Nephron progenitor cell (in vitro differentiated cells): ENCODE measurements around the gene NDUFC1.
A peak's percentile ranks its signal among the peaks of the same experiment; 100 is the strongest.
"Not testable (repeated sequence)": the region's sequence is repeated elsewhere in the genome, so short reads cannot be mapped to it uniquely, and the experiment has no call there.

Experiments
- DNase-seq: peaks from one replicate; pipeline ENCODE4 v3.0.0; 2021
- H3K27ac Mint-ChIP-seq: 2 replicates; pipeline ENCODE4 v1.8.0; 2021; ENCODE audit warnings: mild to moderate bottlenecking, moderate library complexity, mixed read lengths
- H3K27me3 Mint-ChIP-seq: 2 replicates; pipeline ENCODE4 v1.8.0; 2021; ENCODE audit warnings: mild to moderate bottlenecking, low read depth, mixed read lengths; ENCODE audit not compliant: poor library complexity
- H3K36me3 Mint-ChIP-seq: 2 replicates; pipeline ENCODE4 v1.8.0; 2021; ENCODE audit warnings: low read depth, mixed read lengths
- H3K4me1 Mint-ChIP-seq: 2 replicates; pipeline ENCODE4 v1.8.0; 2021; ENCODE audit warnings: mixed read lengths
- H3K4me3 Mint-ChIP-seq: 2 replicates; pipeline ENCODE4 v1.8.0; 2021; ENCODE audit warnings: mild to moderate bottlenecking, moderate library complexity, mixed read lengths
- H3K9me3 Mint-ChIP-seq: 2 replicates; pipeline ENCODE4 v1.8.0; 2021; ENCODE audit warnings: mild to moderate bottlenecking, moderate library complexity, mixed read lengths
- TF ChIP-seq, protein P1 (sequence below): fragments of 200-600 bp; sonication (generic); IDR thresholded peaks from 2 replicates; pipeline ENCODE4 v1.5.0; 2021; ENCODE audit warnings: antibody characterized with exemption

NDUFC1 gene

DNA sequence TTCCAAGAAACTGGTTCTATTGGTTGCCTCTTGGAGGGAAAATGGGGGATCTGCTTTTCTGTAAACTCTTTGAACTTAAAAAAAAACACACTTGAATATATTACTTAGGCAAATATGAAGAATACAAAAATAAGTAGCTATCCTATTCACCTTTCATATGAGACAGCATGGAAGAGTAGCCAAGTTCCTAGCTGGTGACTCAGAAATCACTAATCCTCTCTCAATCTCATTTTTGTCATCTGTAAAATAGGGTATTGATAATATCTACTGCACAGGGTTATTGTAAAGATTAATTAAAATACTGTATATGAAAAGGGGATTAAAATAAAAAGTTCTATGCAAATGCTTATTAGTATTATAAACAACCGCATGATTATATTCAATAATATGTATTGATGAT lies 35.0 kb downstream of the NDUFC1 start:
- H3K4me3 Mint-ChIP-seq, result no peak overlapping the region
- no peaks in the 10 kb centered on the region for H3K36me3 Mint-ChIP-seq
- peaks cover 6% of the 10 kb centered on the region for H3K27me3 Mint-ChIP-seq
- TF ChIP-seq, protein P1, sequence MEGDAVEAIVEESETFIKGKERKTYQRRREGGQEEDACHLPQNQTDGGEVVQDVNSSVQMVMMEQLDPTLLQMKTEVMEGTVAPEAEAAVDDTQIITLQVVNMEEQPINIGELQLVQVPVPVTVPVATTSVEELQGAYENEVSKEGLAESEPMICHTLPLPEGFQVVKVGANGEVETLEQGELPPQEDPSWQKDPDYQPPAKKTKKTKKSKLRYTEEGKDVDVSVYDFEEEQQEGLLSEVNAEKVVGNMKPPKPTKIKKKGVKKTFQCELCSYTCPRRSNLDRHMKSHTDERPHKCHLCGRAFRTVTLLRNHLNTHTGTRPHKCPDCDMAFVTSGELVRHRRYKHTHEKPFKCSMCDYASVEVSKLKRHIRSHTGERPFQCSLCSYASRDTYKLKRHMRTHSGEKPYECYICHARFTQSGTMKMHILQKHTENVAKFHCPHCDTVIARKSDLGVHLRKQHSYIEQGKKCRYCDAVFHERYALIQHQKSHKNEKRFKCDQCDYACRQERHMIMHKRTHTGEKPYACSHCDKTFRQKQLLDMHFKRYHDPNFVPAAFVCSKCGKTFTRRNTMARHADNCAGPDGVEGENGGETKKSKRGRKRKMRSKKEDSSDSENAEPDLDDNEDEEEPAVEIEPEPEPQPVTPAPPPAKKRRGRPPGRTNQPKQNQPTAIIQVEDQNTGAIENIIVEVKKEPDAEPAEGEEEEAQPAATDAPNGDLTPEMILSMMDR, result no peak
- H3K27ac Mint-ChIP-seq, result no peak overlapping the region
- no peaks in the 10 kb centered on the region for H3K9me3 Mint-ChIP-seq
- DNase-seq, result no peak
- H3K4me1 Mint-ChIP-seq, result peaks cover 32% of the 10 kb centered on the region

DNA sequence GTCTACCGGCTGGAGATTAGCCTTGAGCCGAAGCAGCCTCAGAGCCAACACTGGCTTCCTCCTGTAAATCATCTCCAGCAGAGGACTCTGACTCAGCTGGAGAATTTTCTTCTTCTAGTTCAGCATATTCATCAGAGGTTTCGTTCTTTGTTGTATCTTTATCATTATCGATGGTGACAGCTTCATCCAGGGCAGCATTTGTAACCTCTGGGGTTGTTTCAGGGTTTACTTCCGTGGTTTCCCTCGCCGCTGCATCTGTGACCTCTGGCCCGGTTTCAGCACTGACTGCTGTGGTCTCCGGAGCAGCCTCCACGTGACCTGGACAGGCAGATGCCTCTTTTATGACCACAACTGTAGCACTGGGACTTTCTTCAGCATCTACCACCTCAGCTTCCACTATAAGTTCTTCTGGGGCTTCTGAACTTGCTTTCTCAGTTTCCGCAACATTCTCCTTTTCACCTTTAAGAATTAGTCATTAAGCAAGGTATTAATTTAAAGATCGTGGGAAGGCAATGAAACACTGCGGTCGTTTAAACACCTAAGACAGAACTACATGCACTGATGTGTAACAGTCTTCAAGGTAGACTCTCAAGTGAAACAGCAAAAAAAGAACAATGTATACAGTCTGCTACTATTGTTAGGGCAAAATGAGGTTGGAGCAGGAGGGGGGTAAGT lies 35.6 kb downstream of the NDUFC1 start:
- Mint-ChIP-seq H3K4me1 (peaks cover 32% of the 10 kb centered on the region), H3K9me3 (peaks cover 1% of the 10 kb centered on the region), H3K36me3 (no peaks in the 10 kb centered on the region), H3K27ac (peak overlapping the region; percentile 17), H3K27me3 (peaks cover 6% of the 10 kb centered on the region), H3K4me3 (peak overlapping the region; percentile 77)
- DNase-seq, result peak; percentile 69
- TF ChIP-seq, protein P1, result no peak

DNA sequence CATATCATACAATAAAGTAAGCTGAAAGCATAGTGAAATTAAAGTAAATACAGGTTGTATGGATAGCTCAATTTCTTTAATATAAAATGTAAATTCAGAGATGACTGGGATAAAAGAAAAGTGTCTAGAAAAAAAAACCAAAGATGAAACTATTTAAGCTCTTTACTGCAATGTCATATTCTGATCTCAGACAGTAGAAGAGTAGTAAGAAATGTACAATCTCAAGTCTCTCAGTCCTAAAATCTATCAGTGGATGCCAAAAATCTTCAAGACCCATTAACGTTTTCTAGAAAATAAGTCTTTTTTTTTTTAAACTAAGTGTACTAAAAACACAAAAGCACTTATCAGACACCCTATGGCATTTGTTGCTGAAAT lies 36.1 kb downstream of the NDUFC1 start:
- Mint-ChIP-seq H3K36me3 (no peaks in the 10 kb centered on the region), H3K4me3 (peak overlapping the region; percentile 77), H3K27me3 (peaks cover 3% of the 10 kb centered on the region), H3K27ac (no peak overlapping the region), H3K4me1 (peaks cover 32% of the 10 kb centered on the region), H3K9me3 (peaks cover 4% of the 10 kb centered on the region)
- no peak for DNase-seq
- TF ChIP-seq, protein P1, result no peak

DNA sequence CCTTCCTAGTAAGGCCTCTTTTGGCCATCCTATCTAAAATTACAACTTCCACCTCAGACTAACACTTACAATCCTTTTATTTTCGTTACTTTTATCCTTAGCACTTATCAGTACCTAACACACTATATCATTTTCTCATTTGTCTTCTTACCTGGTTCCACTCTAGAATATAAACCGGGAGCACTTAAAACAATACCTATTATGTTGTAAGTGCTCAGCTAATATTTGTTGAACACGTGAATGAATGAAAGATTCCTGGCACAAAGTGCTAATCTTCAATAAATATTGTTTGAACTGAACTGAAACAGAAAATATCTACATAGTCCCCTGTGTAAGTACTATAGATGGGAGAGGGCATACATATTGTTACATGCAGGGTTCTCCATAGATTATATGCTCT lies 36.6 kb downstream of the NDUFC1 start:
- Mint-ChIP-seq H3K27me3 (peaks cover 3% of the 10 kb centered on the region), H3K36me3 (no peaks in the 10 kb centered on the region), H3K4me3 (no peak overlapping the region), H3K4me1 (peaks cover 32% of the 10 kb centered on the region), H3K27ac (no peak overlapping the region), H3K9me3 (peaks cover 4% of the 10 kb centered on the region)
- DNase-seq, result no peak
- TF ChIP-seq, protein P1, result no peak

DNA sequence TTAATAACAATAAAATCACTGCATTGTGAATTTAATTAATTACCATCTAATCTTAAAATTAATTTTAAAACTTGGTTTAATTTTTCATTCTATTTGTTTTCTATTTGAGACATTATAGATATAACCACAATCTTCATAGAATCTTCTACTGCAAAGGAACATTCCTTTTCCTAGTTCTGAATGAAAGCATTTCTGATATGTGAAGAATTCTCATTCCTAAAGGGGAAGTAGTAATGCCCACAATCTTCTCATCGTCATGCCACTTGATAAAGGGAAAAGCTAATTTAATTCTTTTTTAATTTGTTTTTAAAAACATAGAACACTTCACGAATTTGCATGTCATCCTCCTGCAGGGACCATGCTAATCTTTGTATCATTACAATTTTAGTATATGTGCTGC lies 45.9 kb downstream of the NDUFC1 start:
- Mint-ChIP-seq H3K9me3 (no peaks in the 10 kb centered on the region), H3K27ac (no peak overlapping the region), H3K36me3 (no peaks in the 10 kb centered on the region), H3K4me3 (no peak overlapping the region), H3K4me1 (no peaks in the 10 kb centered on the region), H3K27me3 (peaks cover 6% of the 10 kb centered on the region)
- no peak for DNase-seq
- TF ChIP-seq, protein P1, result no peak

DNA sequence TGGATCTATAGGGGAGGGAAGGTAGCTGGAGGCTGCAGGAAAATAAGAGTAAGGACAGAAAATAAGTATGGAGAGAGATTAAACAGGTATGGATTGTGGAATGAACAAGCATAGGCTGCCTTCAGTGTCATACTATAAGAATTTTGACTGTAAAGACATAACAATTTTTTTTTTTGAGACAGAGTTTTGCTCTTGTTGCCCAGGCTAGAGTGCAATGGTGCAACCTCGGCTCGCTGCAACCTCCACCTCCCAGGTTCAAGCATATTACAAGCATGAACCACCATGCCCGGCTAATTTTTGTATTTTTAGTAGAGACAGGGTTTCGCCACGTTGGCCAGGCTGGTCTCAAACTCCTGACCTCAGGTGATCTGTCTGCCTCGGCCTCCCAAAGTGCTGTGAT lies 46.7 kb downstream of the NDUFC1 start:
- H3K27ac Mint-ChIP-seq, H3K9me3 Mint-ChIP-seq, H3K4me1 Mint-ChIP-seq, H3K36me3 Mint-ChIP-seq, DNase-seq, H3K4me3 Mint-ChIP-seq, H3K27me3 Mint-ChIP-seq: not testable (repeated sequence)
